DMS153 treated with DMSO at 0.1 percent for 48 hours (cell line): ENCODE results near the gene PANX1.
"Not testable (repeated sequence)": the region's sequence is repeated elsewhere in the genome, so short reads cannot be mapped to it uniquely, and the experiment has no call there.

Experiments used
- DNase-seq: peaks from one replicate; lab custom pipeline; 2025; ENCODE audit not compliant: unreplicated experiment; lab: John Stamatoyannopoulos, UW

PANX1 gene

GRCh38 chr11:94148189-94148588 is 19.5 kb downstream of the PANX1 start:
- no peak for DNase-seq

- no peak for DNase-seq
Measured at GRCh38 chr11:94149431-94150017, 20.9 kb downstream of the PANX1 start.

- DNase-seq = no peak
Measured at GRCh38 chr11:94150056-94150455, 21.4 kb downstream of the PANX1 start.

GRCh38 chr11:94150704-94151685 is 22.4 kb downstream of the PANX1 start:
- no peak for DNase-seq

GRCh38 chr11:94151903-94152677 is 23.4 kb downstream of the PANX1 start:
- DNase-seq = no peak

- DNase-seq = no peak
Measured at GRCh38 chr11:94152678-94153065, 24.0 kb downstream of the PANX1 start.

- DNase-seq = no peak
Measured at GRCh38 chr11:94153320-94153719, 24.7 kb downstream of the PANX1 start.

- no peak for DNase-seq
Measured at GRCh38 chr11:94154095-94154856, 25.6 kb downstream of the PANX1 start.

- not testable (repeated sequence) for DNase-seq
Measured at GRCh38 chr11:94157339-94157738, 28.7 kb downstream of the PANX1 start.

GRCh38 chr11:94168882-94169281 is 40.2 kb downstream of the PANX1 start:
- no peak for DNase-seq

- no peak for DNase-seq
Measured at GRCh38 chr11:94169516-94169915, 40.9 kb downstream of the PANX1 start.

GRCh38 chr11:94169930-94170545 is 41.4 kb downstream of the PANX1 start:
- DNase-seq = no peak

GRCh38 chr11:94170953-94171352 is 42.3 kb downstream of the PANX1 start:
- DNase-seq = no peak

- peak; percentile 15 for DNase-seq
Measured at GRCh38 chr11:94171693-94172440, 43.2 kb downstream of the PANX1 start.

GRCh38 chr11:94175535-94175934 is 46.9 kb downstream of the PANX1 start:
- DNase-seq = no peak

- DNase-seq = no peak
Measured at GRCh38 chr11:94178331-94178730, 49.7 kb downstream of the PANX1 start.

GRCh38 chr11:94179696-94180095 is 51.1 kb downstream of the PANX1 start:
- no peak for DNase-seq

GRCh38 chr11:94181526-94181925 is 52.9 kb downstream of the PANX1 start:
- DNase-seq = no peak

- no peak for DNase-seq
Measured at GRCh38 chr11:94181943-94182342, 53.3 kb downstream of the PANX1 start.
